ENCODE measurements around the gene SEMA3B.
A peak's percentile ranks its signal among the peaks of the same experiment; 100 is the strongest.

Gene SEMA3B

GRCh38 chr3:50292159-50293078, 23.5 kb downstream of the SEMA3B start, which contains the start of gene IFRD2:
IFRD2 (minus strand) TSS chr3:50292429; CDS start chr3:50292274, 155 bp downstream.
- DNase-seq (ENCODE audit: low read depth in 1 of 2, low spot score in 1 of 2): peak; percentile 89 to 92

GRCh38 chr3:50293079-50293801, 24.3 kb downstream of the SEMA3B start:
- no peak for DNase-seq (ENCODE audit: low read depth in 1 of 2, low spot score in 1 of 2)

DNA sequence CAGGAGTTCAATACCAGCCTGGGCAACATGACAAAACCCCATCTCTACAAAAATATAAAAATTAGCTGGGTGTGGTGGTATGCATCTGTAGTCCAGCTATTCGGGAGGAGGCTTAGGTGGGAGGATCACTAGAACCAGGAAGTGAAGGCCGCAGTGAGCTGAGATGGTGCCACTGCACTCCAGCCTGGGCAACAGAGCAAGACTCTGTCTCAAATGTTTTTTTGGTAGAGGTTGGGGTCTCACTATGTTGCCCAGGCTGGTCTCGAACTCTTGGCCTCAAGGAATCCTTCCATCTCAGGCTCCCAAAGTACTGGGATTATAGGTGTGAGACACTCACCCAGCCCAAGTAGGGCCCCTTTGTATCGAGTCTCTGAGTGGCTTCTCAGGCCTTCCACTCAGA, 25.1 kb downstream of the SEMA3B start:
- no peak for DNase-seq (ENCODE audit: low read depth in 1 of 2, low spot score in 1 of 2)

- DNase-seq (ENCODE audit: low read depth in 1 of 2, low spot score in 1 of 2): no peak
Measured at GRCh38 chr3:50294492-50295403, 25.8 kb downstream of the SEMA3B start.

GRCh38 chr3:50295553-50296431, 26.8 kb downstream of the SEMA3B start:
- DNase-seq (ENCODE audit: low read depth in 1 of 2, low spot score in 1 of 2): no peak

GRCh38 chr3:50296721-50297383, 27.9 kb downstream of the SEMA3B start:
- DNase-seq (ENCODE audit: low read depth in 1 of 2, low spot score in 1 of 2): no peak

GRCh38 chr3:50297384-50297775, 28.4 kb downstream of the SEMA3B start:
- no peak for DNase-seq (ENCODE audit: low read depth in 1 of 2, low spot score in 1 of 2)

- no peak for DNase-seq (ENCODE audit: low read depth in 1 of 2, low spot score in 1 of 2)
Measured at GRCh38 chr3:50297896-50298725, 29.2 kb downstream of the SEMA3B start.

- peak; percentile 98 to 99 for DNase-seq (ENCODE audit: low read depth in 1 of 2, low spot score in 1 of 2)
Measured at GRCh38 chr3:50298836-50299637, 30.1 kb downstream of the SEMA3B start, which contains the start of the genes HYAL3 and NAA80. HYAL3 (minus strand) TSS chr3:50299405; CDS start chr3:50295602, 3,803 bp downstream. NAA80 (minus strand) TSS chr3:50299405; CDS start chr3:50297463, 1,942 bp downstream.

GRCh38 chr3:50299638-50299928, 30.6 kb downstream of the SEMA3B start:
- DNase-seq (ENCODE audit: low read depth in 1 of 2, low spot score in 1 of 2): no peak

DNA sequence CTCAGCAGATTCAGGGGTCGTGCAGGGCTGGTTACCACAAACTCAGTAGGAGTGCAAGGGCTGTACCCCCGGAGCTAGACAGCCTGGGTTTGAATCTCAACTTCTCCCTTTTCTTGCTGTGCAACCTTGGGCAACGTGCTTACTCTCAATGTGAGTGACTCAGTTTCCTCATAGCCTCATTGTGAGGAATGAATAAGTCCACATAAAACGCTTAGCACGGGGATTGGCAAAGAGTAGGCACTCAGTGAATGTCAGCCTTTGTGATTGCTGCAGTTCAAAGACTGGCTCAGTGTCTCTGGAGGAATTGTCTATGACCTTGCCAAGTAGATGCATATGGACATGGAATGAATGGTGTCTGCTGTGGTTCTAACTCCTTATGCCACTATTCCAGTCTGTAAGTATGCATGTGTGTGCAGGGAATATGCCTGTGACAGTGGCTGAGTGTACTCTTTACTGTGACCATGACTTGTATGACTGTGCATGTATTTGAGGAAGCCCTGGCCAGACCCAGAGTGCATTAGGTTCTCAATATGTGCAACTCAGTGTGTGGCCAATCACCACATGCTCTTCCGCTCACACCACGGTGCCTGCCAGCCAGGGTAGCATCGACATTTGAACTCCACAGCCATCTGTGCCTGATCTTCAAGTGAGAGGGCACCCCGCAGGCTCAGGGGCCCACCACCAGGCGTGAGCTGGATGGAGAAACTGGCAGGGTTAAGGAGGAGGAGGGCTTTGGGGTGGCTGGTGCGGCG, 31.2 kb downstream of the SEMA3B start:
- no peak for DNase-seq (ENCODE audit: low read depth in 1 of 2, low spot score in 1 of 2)

DNA sequence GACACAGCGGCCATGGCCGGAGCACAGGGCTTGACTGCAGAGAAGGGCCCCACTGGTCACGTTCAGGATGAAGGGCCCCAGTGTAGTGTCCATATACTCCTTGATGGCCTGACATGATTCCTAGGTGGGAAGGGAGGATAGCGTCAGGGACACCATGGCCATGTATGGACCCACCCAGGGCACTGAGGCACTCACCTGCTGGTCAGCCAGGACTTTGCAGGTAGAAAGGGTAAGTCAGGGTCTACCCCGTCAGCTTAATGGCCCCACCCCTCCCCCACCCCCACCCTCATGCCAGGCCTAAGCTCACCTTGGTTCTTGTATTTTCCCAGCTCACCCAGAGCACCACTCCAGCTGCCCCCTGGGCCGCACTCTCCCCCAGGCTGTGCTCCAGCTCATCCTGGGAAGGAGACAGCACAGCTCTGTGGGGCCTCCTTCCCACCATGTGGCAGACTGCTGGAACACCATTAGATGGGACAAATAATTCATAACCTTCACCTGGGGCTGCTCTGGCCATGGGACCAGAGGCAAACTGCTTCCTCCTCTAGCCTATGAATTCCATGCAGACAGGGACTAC, 31.8 kb downstream of the SEMA3B start:
- DNase-seq (ENCODE audit: low read depth in 1 of 2, low spot score in 1 of 2): no peak

DNA sequence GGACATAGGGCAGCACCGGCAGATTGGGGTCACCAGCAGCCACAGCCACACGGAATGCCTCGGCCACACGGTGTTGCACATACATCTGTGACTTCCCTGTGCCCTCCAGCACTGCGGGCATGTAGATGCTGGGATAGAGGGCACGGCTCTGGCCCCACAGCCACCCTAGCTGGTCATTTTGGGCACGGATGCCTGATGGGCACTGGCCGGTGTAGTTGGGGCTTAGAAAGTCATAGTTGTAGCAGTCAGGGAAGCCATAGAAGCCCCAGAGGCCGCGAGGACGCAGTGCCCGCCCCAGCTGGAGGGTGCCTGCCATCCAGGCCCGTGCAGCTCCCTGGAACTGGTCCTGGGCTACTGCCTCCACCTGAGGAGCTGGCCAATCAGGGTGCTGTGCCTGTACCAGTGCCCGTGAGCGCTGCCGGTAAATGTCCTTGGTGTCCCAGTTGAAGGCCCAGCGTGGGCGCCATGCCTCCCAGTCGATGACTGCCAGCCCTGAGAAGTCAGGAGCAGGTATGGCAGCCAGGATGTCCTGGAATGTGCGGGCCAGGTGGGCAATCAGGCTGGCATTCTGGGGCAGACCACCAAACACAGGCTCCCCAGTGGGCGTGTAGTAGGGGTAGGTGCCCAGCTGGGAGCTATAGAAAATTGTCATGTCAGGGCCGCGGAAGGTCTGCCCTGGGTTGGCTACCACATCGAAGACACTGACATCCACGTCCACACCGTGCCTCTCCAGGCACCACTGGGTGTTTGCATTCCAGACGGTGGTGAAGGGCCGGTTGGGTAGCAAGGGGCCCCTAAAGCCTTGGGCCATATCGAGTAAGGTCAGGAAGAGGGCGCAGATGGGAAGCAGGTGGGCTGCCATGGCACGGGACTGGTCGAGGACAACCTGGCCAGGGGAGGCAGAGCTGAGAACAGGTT, 33.4 kb downstream of the SEMA3B start:
- no peak for DNase-seq (ENCODE audit: low read depth in 1 of 2, low spot score in 1 of 2)

GRCh38 chr3:50303013-50303815, 34.3 kb downstream of the SEMA3B start, which contains the start of gene HYAL1:
HYAL1 (minus strand) TSS chr3:50303574; CDS start chr3:50302956, 618 bp downstream.
- no peak for DNase-seq (ENCODE audit: low read depth in 1 of 2, low spot score in 1 of 2)

DNA sequence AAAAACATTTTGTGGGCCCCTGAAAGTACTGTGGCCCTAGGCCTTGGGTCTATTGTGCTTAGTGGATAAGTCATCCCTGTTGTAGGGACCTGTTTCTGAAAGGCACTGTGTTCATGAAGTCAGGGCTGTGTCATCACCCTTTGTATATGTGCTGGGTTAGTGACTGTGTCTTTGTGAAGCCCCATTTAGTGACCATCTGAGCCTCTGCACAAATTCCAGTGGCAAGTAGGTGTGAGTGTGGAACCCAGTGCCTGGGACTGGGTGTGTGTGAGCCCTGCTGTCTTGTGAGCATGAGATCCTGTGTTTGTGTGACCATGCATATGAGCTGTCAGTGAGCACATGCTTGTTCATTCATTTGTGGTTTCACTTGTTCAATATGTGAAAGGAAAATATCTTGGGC, 35.7 kb downstream of the SEMA3B start:
- DNase-seq (ENCODE audit: low read depth in 1 of 2, low spot score in 1 of 2): no peak

All from stimulated activated CD4-positive, alpha-beta T cell treated with anti-CD3 and anti-CD28 coated beads, Interleukin-15, amount 100 ng/mL, for 1 hour (primary cell).